Panc1 (cell line): Measurements from ENCODE around the gene HSPA1L. TPM values are rescaled to one million over a fixed set of nuclear protein-coding genes. Genes with fewer than 3 reads are reported as not detected.
A peak's percentile ranks its signal among the peaks of the same experiment; 100 is the strongest.

ENCODE experiments used
- ATAC-seq: fragments of 200-7000 bp; cut with Tn5 transposase; 2 replicates; pipeline ENCODE4 v1.9.1; 2020; ENCODE audit warnings: mild to moderate bottlenecking, moderate library complexity
- BruUV-seq: library from RNA; stranded (reverse); fragments of 400-500 nt; replicated peaks from 2 replicates; lab custom pipeline; 2021; lab: Mats Ljungman, UMichigan
- CTCF ChIA-PET: fragments of 300-600 bp; sonication (Branson Sonifier 250); formaldehyde crosslinking; loops from one replicate; lab custom pipeline; 2022; ENCODE audit warnings: antibody characterized with exemption; lab: Charles Lee
- POLR2A ChIA-PET: fragments of 300-600 bp; sonication (Branson Sonifier 250); formaldehyde crosslinking; loops from one replicate; lab custom pipeline; 2022; ENCODE audit warnings: antibody characterized with exemption; lab: Charles Lee
- DNase-seq: peaks from one replicate; pipeline ENCODE4 v3.0.0-alpha.2; 2010; ENCODE audit warnings: low read depth, low spot score
- H3K27ac ChIP-seq: 2 replicates; pipeline ENCODE4 v1.5.1; 2011; ENCODE audit warnings: mild to moderate bottlenecking, low read length, inconsistent platforms
- H3K27me3 ChIP-seq: fragments of 200-500 bp; sonication (Bioruptor generic); 2 replicates; pipeline ENCODE4 v1.6.0; 2014; ENCODE audit warnings: low read length, inconsistent platforms; ENCODE audit not compliant: control insufficient read depth, insufficient read depth
- H3K36me3 ChIP-seq: fragments of 200-500 bp; sonication (Bioruptor generic); 2 replicates; pipeline ENCODE4 v1.5.1; 2014; ENCODE audit warnings: inconsistent platforms, mild to moderate bottlenecking, low read length, moderate library complexity; ENCODE audit not compliant: control insufficient read depth, insufficient read depth
- H3K4me1 ChIP-seq: 2 replicates; pipeline ENCODE4 v1.5.1; 2011; ENCODE audit warnings: inconsistent platforms, mild to moderate bottlenecking, low read length, moderate library complexity; ENCODE audit not compliant: control insufficient read depth, insufficient read depth
- H3K4me3 ChIP-seq, 2 experiments: 2 replicates each; pipeline ENCODE4 v1.5.1; 2011 to 2012; ENCODE audit warnings: low read depth in 2 of 2, low read length in 2 of 2, mild to moderate bottlenecking in 2 of 2, inconsistent platforms in 1 of 2, moderate library complexity in 1 of 2
- H3K9me3 ChIP-seq: fragments of 200-500 bp; sonication (Bioruptor generic); 2 replicates; pipeline ENCODE4 v1.5.1; 2014; ENCODE audit warnings: low read depth, mild to moderate bottlenecking, inconsistent platforms, low read length, moderate library complexity; ENCODE audit not compliant: control insufficient read depth, insufficient read depth
- POLR2AphosphoS5 ChIP-seq: IDR thresholded peaks from 2 replicates; pipeline ENCODE4 v1.6.1; 2012; ENCODE audit warnings: mild to moderate bottlenecking, low read depth, low read length, moderate library complexity
- SIN3A ChIP-seq: IDR thresholded peaks from 2 replicates; pipeline ENCODE4 v1.6.1; 2012; ENCODE audit warnings: low read depth, mild to moderate bottlenecking, low read length, moderate library complexity, borderline replicate concordance; ENCODE audit not compliant: insufficient read depth
- TCF7L2 ChIP-seq: IDR thresholded peaks from 2 replicates; pipeline ENCODE4 v1.6.1; 2011; ENCODE audit warnings: mild to moderate bottlenecking, low read depth, low read length, inconsistent platforms
- in situ Hi-C: cut with HindIII; loops from 2 replicates; pipeline ENCODE4 v1.10.0; 2016; ENCODE audit warnings: low sequenced_read_pairs, low pct_unique_long_range_greater_than_20kb
- intact Hi-C: fragments of 100-400 bp; cut with micrococcal nuclease; formaldehyde crosslinking; loops from one replicate; pipeline ENCODE4 v1.10.0; 2022; ENCODE audit not compliant: unreplicated experiment
- total RNA-seq: library from RNA; stranded (reverse); gene quantifications from one replicate; pipeline ENCODE4 v1.2.1, GENCODE V29; 2021; ENCODE audit not compliant: unreplicated experiment
- TF ChIP-seq, protein P1 (sequence below): fragments of 450-650 bp; IDR thresholded peaks from 2 replicates; pipeline ENCODE4 v1.5.1; 2017; ENCODE audit warnings: mild to moderate bottlenecking
- TF ChIP-seq, protein P2 (sequence below), 2 experiments: IDR thresholded peaks; 2 replicates each; pipeline ENCODE4 v1.6.1; 2011 to 2012; ENCODE audit warnings: low read depth in 2 of 2, control low read depth in 1 of 2, low read length in 1 of 2, mild to moderate bottlenecking in 1 of 2, moderate library complexity in 1 of 2; ENCODE audit not compliant: insufficient read depth in 1 of 2

The HSPA1L gene
- total RNA-seq, 1 experiment from 2014 or later = 2.8 TPM

DNA sequence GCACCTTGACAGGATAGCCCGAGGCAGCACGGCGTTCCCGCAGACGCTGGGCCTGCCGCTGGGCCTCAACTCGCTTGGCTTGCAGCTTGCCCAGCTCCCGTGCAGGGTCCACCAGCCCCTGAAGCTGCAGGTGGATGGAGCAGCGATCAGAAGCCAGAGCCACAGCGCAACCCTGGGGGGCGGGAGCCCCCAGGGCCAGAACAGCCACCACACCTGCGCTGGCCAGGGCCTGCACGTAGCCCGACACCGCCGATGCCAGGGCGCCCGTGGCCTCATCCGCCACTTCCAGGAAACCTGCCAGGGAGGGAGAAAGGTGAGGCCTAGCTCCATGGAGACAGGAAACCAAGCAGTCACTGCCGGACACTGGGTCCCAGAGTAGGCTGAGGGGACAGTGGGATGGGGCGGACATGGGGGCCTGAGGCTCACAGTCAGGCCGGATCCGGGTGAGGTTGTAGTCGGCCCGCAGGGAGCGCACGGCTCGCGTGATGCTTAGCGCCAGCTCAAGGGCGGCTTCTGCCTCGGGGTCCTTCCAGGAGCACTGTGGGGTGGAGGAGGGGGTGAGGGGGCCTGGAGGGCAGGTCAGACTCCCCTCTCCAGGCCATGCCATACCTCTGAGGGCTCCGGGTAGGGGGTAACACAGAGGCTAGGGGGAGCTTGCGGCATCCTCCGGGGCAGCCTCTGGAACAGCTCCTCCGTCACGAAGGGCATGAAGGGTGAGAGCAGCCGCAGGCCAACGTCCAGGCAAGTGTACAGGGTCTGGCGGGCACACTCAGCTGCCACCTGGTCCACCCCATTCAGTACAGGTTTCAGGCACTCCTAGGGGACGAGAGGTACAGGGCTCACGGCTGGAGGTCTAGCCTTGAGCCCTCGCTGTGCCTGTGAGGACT, 35.8 kb downstream of the HSPA1L start:
- POLR2A ChIA-PET = interaction anchor here (0.6 kb wide), 2 partner anchors 16 to 49 kb away, joined by 5 to 6 read pairs; no protein-coding TSS in a partner anchor
- Histone ChIP-seq H3K27ac (no peak overlapping the region), H3K4me1 (peaks cover 31% of the 10 kb centered on the region), H3K27me3 (no peaks in the 10 kb centered on the region), H3K4me3 (no peak overlapping the region), H3K9me3 (no peaks in the 10 kb centered on the region), H3K36me3 (no peaks in the 10 kb centered on the region)
- TF ChIP-seq SIN3A (no peak), TCF7L2 (no peak), POLR2AphosphoS5 (no peak)
- TF ChIP-seq, protein P1, sequence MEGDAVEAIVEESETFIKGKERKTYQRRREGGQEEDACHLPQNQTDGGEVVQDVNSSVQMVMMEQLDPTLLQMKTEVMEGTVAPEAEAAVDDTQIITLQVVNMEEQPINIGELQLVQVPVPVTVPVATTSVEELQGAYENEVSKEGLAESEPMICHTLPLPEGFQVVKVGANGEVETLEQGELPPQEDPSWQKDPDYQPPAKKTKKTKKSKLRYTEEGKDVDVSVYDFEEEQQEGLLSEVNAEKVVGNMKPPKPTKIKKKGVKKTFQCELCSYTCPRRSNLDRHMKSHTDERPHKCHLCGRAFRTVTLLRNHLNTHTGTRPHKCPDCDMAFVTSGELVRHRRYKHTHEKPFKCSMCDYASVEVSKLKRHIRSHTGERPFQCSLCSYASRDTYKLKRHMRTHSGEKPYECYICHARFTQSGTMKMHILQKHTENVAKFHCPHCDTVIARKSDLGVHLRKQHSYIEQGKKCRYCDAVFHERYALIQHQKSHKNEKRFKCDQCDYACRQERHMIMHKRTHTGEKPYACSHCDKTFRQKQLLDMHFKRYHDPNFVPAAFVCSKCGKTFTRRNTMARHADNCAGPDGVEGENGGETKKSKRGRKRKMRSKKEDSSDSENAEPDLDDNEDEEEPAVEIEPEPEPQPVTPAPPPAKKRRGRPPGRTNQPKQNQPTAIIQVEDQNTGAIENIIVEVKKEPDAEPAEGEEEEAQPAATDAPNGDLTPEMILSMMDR = no peak
- TF ChIP-seq, protein P2, sequence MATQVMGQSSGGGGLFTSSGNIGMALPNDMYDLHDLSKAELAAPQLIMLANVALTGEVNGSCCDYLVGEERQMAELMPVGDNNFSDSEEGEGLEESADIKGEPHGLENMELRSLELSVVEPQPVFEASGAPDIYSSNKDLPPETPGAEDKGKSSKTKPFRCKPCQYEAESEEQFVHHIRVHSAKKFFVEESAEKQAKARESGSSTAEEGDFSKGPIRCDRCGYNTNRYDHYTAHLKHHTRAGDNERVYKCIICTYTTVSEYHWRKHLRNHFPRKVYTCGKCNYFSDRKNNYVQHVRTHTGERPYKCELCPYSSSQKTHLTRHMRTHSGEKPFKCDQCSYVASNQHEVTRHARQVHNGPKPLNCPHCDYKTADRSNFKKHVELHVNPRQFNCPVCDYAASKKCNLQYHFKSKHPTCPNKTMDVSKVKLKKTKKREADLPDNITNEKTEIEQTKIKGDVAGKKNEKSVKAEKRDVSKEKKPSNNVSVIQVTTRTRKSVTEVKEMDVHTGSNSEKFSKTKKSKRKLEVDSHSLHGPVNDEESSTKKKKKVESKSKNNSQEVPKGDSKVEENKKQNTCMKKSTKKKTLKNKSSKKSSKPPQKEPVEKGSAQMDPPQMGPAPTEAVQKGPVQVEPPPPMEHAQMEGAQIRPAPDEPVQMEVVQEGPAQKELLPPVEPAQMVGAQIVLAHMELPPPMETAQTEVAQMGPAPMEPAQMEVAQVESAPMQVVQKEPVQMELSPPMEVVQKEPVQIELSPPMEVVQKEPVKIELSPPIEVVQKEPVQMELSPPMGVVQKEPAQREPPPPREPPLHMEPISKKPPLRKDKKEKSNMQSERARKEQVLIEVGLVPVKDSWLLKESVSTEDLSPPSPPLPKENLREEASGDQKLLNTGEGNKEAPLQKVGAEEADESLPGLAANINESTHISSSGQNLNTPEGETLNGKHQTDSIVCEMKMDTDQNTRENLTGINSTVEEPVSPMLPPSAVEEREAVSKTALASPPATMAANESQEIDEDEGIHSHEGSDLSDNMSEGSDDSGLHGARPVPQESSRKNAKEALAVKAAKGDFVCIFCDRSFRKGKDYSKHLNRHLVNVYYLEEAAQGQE (IDR thresholded peaks at IDR 0.05; ENCODE audit: insufficient read depth in 1 of 2, low read depth in 2 of 2, low read length in 1 of 2) = no peak
- intact Hi-C loops (loop anchor here (10.0 kb wide), 1 partner anchor 46 kb away; the partner anchor contains the start of gene HSPA1B), in situ Hi-C loops (no loop called here)
- DNase-seq (no peak), ATAC-seq (no peak)
- CTCF ChIA-PET = interaction anchor here (0.6 kb wide), 1 partner anchor 11 kb away, joined by 5 read pairs; no protein-coding TSS in a partner anchor
- BruUV-seq = no TSS peak

DNA sequence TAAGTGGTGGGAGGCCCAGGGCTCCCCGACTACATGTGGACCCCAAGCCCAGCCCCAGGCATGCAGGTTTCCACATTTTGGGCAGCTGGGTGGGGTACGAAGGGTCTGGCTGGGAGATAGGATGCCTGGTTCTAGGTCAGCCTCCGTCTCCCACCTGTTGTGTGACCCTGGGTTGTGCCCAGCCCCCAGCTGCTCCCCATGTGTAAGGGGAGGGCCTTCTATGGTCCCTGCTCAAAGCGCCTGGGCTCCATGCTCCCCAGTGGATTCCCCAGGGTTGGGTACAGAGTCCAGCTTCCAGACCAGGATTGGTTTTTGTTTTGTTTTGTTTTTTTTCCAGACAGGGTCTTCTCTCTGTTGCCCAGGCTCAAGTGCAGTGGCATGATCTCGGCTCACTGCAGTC, 36.9 kb downstream of the HSPA1L start:
- ChIA-PET POLR2A (interaction anchor here (0.6 to 1.2 kb wide), 2 partner anchors 13 to 17 kb away, joined by 4 to 6 read pairs; no protein-coding TSS in a partner anchor), CTCF (interaction anchor here (0.6 to 1.3 kb wide), 2 partner anchors 9 to 13 kb away, joined by 3 to 10 read pairs; no protein-coding TSS in a partner anchor)
- no peak for TF ChIP-seq POLR2AphosphoS5
- no peak for TF ChIP-seq SIN3A
- TF ChIP-seq, protein P2 (IDR thresholded peaks at IDR 0.05; ENCODE audit: insufficient read depth in 1 of 2, low read depth in 2 of 2, low read length in 1 of 2) = no peak
- TF ChIP-seq, protein P1 = no peak
- TF ChIP-seq TCF7L2 = no peak
- Histone ChIP-seq H3K27ac (peak overlapping the region; percentile 74), H3K4me1 (peaks cover 31% of the 10 kb centered on the region), H3K4me3 (no peak overlapping the region), H3K9me3 (no peaks in the 10 kb centered on the region), H3K27me3 (no peaks in the 10 kb centered on the region), H3K36me3 (no peaks in the 10 kb centered on the region)
- TSS peak; percentile 59 for BruUV-seq
- ATAC-seq = no peak
- intact Hi-C loops = loop anchor here (10.0 kb wide), 1 partner anchor 47 kb away; the partner anchor contains the start of gene HSPA1B
- in situ Hi-C loops = no loop called here
- DNase-seq = no peak
